Caco-2 (cell line): ENCODE measurements around the gene CFAP43. TPM values are rescaled to one million over a fixed set of nuclear protein-coding genes. Genes with fewer than 3 reads are reported as not detected.

Experiments used
- BruUV-seq: library from RNA; stranded (reverse); fragments of 400-500 nt; replicated peaks from 2 replicates; lab custom pipeline; 2021; lab: Mats Ljungman, UMichigan
- CTCF ChIA-PET: fragments of 300-600 bp; sonication (Branson Sonifier 250); formaldehyde crosslinking; loops from one replicate; lab custom pipeline; 2022; ENCODE audit warnings: antibody characterized with exemption; lab: Charles Lee
- POLR2A ChIA-PET: fragments of 300-600 bp; sonication (Branson Sonifier 250); formaldehyde crosslinking; loops from one replicate; lab custom pipeline; 2022; ENCODE audit warnings: antibody characterized with exemption; lab: Charles Lee
- DNase-seq, 2 experiments: peaks; one replicate each; pipeline versions ENCODE4 v3.0.0 to v3.0.0-alpha.2; 2020 to 2022
- H3K27me3 ChIP-seq: replicated peaks from 2 replicates; pipeline ENCODE4 v1.6.0; 2011; ENCODE audit warnings: low read length; ENCODE audit not compliant: control insufficient read depth, insufficient read depth
- H3K36me3 ChIP-seq: 2 replicates; pipeline ENCODE4 v1.5.1; 2011; ENCODE audit warnings: low read length; ENCODE audit not compliant: control insufficient read depth, insufficient read depth
- H3K4me1 ChIP-seq: fragments of 250-450 bp; sonication (Bioruptor Pico); 2 replicates; pipeline ENCODE4 v1.5.1; 2020; ENCODE audit warnings: mild to moderate bottlenecking
- H3K4me3 ChIP-seq: 2 replicates; pipeline ENCODE4 v1.5.1; 2011; ENCODE audit warnings: low read depth, mild to moderate bottlenecking, control low read depth, low read length
- H3K9me3 ChIP-seq: fragments of 250-450 bp; sonication (Bioruptor Pico); 2 replicates; pipeline ENCODE4 v1.5.1; 2020; ENCODE audit warnings: mild to moderate bottlenecking, moderate library complexity
- H3K27ac Mint-ChIP-seq: one replicate; pipeline ENCODE4 v1.8.0; 2022; ENCODE audit warnings: mixed read lengths; ENCODE audit not compliant: unreplicated experiment
- H3K27me3 Mint-ChIP-seq: one replicate; pipeline ENCODE4 v1.8.0; 2022; ENCODE audit warnings: mixed read lengths; ENCODE audit not compliant: insufficient read depth, unreplicated experiment
- H3K36me3 Mint-ChIP-seq: one replicate; pipeline ENCODE4 v1.8.0; 2022; ENCODE audit warnings: mild to moderate bottlenecking, mixed read lengths; ENCODE audit not compliant: insufficient read depth, unreplicated experiment
- H3K4me1 Mint-ChIP-seq: one replicate; pipeline ENCODE4 v1.8.0; 2022; ENCODE audit warnings: low read depth, mixed read lengths; ENCODE audit not compliant: unreplicated experiment
- H3K4me3 Mint-ChIP-seq: one replicate; pipeline ENCODE4 v1.8.0; 2022; ENCODE audit warnings: mild to moderate bottlenecking, moderate library complexity, mixed read lengths; ENCODE audit not compliant: unreplicated experiment
- H3K9me3 Mint-ChIP-seq: one replicate; pipeline ENCODE4 v1.8.0; 2022; ENCODE audit warnings: mixed read lengths; ENCODE audit not compliant: unreplicated experiment
- intact Hi-C: fragments of 100-400 bp; cut with micrococcal nuclease; formaldehyde crosslinking; loops from one replicate; pipeline ENCODE4 v1.10.0; 2022; ENCODE audit not compliant: unreplicated experiment
- total RNA-seq: library from RNA; stranded (reverse); gene quantifications from 2 replicates; pipeline ENCODE4 v1.2.3, GENCODE V29; 2022
- TF ChIP-seq, protein P1 (sequence below), 2 experiments: fragments of 200-600 bp in 1 of 2; IDR thresholded peaks; 1 replicate in 1 of 2; 2 replicates in 1 of 2; pipeline versions ENCODE4 v1.5.1 to v1.8.0; 2011 to 2022; ENCODE audit warnings: antibody characterized with exemption in 1 of 2, control low read depth in 1 of 2, inconsistent platforms in 1 of 2, low read depth in 1 of 2, low read length in 1 of 2, mild to moderate bottlenecking in 1 of 2, moderate library complexity in 1 of 2; ENCODE audit not compliant: insufficient read depth in 1 of 2, severe bottlenecking in 1 of 2, unreplicated experiment in 1 of 2

CFAP43 gene
- total RNA-seq, 1 experiment from 2014 or later, result 0.52 TPM

DNA sequence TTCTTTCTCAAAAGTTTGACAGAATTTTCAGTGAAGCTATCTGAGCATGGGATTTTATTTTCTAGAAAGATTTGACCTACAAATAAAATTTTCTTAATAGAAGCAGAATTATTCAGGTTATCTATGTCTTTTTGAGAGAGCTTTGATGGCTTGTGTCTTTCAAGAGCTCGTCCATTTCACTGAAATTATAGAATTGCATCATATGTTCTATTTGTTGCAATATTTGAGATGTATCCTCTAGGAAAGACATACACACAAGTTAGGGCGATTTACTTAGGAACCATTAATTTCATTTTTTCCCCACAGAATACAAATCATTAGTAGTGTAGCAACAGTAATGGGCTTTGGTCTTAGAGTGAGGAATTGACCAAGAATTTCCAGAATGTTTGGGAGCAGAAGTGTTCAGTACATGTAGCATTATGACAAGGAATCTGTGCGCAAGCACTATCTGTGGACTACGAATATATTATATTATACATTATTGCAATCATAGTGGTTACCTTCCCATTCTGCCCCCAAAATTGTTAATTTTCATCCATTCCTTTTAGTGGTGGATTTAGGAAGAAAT is 133.7 kb downstream of the CFAP43 start:
- BruUV-seq, result no TSS peak
- Histone ChIP-seq H3K4me3 (no peak overlapping the region), H3K9me3 (peaks cover 6% of the 10 kb centered on the region; the same call in 1 of the 2 replicates), H3K36me3 (no peaks in the 10 kb centered on the region), H3K27me3 (no peaks in the 10 kb centered on the region), H3K4me1 (no peaks in the 10 kb centered on the region)
- intact Hi-C loops, result no loop called here
- no peak for DNase-seq
- no peaks in the 10 kb centered on the region for H3K4me1 Mint-ChIP-seq
- no peaks in the 10 kb centered on the region for H3K36me3 Mint-ChIP-seq
- no peak overlapping the region for H3K27ac Mint-ChIP-seq
- peaks cover 5% of the 10 kb centered on the region for H3K27me3 Mint-ChIP-seq
- TF ChIP-seq, protein P1, sequence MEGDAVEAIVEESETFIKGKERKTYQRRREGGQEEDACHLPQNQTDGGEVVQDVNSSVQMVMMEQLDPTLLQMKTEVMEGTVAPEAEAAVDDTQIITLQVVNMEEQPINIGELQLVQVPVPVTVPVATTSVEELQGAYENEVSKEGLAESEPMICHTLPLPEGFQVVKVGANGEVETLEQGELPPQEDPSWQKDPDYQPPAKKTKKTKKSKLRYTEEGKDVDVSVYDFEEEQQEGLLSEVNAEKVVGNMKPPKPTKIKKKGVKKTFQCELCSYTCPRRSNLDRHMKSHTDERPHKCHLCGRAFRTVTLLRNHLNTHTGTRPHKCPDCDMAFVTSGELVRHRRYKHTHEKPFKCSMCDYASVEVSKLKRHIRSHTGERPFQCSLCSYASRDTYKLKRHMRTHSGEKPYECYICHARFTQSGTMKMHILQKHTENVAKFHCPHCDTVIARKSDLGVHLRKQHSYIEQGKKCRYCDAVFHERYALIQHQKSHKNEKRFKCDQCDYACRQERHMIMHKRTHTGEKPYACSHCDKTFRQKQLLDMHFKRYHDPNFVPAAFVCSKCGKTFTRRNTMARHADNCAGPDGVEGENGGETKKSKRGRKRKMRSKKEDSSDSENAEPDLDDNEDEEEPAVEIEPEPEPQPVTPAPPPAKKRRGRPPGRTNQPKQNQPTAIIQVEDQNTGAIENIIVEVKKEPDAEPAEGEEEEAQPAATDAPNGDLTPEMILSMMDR (IDR thresholded peaks at IDR 0.05; ENCODE audit: insufficient read depth in 1 of 2, low read depth in 1 of 2, low read length in 1 of 2, severe bottlenecking in 1 of 2, unreplicated experiment in 1 of 2), result no peak
- no peaks in the 10 kb centered on the region for H3K9me3 Mint-ChIP-seq
- CTCF ChIA-PET, result no interaction called here
- POLR2A ChIA-PET, result no interaction called here
- H3K4me3 Mint-ChIP-seq, result no peak overlapping the region

DNA sequence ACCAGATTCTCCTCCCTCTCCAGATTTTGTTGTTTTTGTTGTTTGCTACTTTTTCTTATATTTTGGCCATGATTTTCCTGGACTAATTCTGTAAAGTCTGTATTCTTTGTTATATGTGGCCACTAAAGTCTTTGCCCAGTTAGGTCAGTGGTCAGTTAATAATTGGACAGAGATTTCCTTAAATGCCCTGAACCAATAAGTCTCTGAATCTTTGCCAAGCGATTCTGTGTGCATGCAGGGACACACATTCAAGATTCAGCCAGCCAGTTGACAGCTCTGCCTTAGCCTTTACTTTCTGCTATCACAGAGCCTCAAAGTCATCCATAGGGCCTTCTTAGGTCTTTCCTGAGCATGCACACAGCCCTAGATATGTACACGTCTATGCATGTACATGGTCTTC is 135.5 kb downstream of the CFAP43 start:
- ChIA-PET POLR2A (no interaction called here), CTCF (no interaction called here)
- intact Hi-C loops, result no loop called here
- Mint-ChIP-seq H3K9me3 (no peaks in the 10 kb centered on the region), H3K4me1 (no peaks in the 10 kb centered on the region), H3K27me3 (no peaks in the 10 kb centered on the region), H3K27ac (no peak overlapping the region), H3K36me3 (no peaks in the 10 kb centered on the region), H3K4me3 (no peak overlapping the region)
- H3K4me1 ChIP-seq, result no peaks in the 10 kb centered on the region
- DNase-seq, result no peak
- H3K4me3 ChIP-seq, result no peak overlapping the region
- peaks cover 6% of the 10 kb centered on the region; the same call in 1 of the 2 replicates for H3K9me3 ChIP-seq
- H3K36me3 ChIP-seq, result no peaks in the 10 kb centered on the region
- H3K27me3 ChIP-seq, result no peaks in the 10 kb centered on the region
- BruUV-seq, result no TSS peak
- TF ChIP-seq, protein P1 (IDR thresholded peaks at IDR 0.05; ENCODE audit: insufficient read depth in 1 of 2, low read depth in 1 of 2, low read length in 1 of 2, severe bottlenecking in 1 of 2, unreplicated experiment in 1 of 2), result no peak

DNA sequence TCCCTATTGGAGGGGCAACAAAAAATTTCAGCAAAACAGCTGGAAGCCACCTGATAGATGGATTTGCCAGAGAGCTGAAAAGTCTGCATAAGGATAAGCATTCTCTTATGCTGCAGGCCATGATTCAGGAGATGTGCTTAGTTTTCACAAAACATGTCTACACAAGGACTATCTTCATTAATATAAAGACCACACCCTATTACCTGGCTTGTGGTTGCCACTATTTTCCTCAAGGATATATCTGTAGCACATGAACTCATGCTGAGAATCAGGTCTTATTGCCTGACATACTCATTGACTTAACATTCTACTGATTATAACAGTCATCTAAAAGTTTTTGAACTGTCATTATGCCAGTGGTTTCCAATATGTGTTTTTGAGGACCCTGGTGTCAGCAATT is 139.4 kb downstream of the CFAP43 start:
- Histone ChIP-seq H3K27me3 (no peaks in the 10 kb centered on the region), H3K9me3 (peaks cover 6% of the 10 kb centered on the region; the same call in 1 of the 2 replicates), H3K4me1 (no peaks in the 10 kb centered on the region), H3K36me3 (no peaks in the 10 kb centered on the region), H3K4me3 (no peak overlapping the region)
- Mint-ChIP-seq H3K27ac (no peak overlapping the region), H3K36me3 (no peaks in the 10 kb centered on the region), H3K9me3 (no peaks in the 10 kb centered on the region), H3K4me3 (no peak overlapping the region), H3K27me3 (no peaks in the 10 kb centered on the region), H3K4me1 (no peaks in the 10 kb centered on the region)
- DNase-seq, result no peak
- TF ChIP-seq, protein P1 (IDR thresholded peaks at IDR 0.05; ENCODE audit: insufficient read depth in 1 of 2, low read depth in 1 of 2, low read length in 1 of 2, severe bottlenecking in 1 of 2, unreplicated experiment in 1 of 2), result no peak
- no TSS peak for BruUV-seq
- intact Hi-C loops, result no loop called here
- ChIA-PET CTCF (no interaction called here), POLR2A (no interaction called here)
